ENCODE measurements around the gene ZNF423.
"Not testable (repeated sequence)": the region's sequence is repeated elsewhere in the genome, so short reads cannot be mapped to it uniquely, and the experiment has no call there.

ZNF423 gene

DNA sequence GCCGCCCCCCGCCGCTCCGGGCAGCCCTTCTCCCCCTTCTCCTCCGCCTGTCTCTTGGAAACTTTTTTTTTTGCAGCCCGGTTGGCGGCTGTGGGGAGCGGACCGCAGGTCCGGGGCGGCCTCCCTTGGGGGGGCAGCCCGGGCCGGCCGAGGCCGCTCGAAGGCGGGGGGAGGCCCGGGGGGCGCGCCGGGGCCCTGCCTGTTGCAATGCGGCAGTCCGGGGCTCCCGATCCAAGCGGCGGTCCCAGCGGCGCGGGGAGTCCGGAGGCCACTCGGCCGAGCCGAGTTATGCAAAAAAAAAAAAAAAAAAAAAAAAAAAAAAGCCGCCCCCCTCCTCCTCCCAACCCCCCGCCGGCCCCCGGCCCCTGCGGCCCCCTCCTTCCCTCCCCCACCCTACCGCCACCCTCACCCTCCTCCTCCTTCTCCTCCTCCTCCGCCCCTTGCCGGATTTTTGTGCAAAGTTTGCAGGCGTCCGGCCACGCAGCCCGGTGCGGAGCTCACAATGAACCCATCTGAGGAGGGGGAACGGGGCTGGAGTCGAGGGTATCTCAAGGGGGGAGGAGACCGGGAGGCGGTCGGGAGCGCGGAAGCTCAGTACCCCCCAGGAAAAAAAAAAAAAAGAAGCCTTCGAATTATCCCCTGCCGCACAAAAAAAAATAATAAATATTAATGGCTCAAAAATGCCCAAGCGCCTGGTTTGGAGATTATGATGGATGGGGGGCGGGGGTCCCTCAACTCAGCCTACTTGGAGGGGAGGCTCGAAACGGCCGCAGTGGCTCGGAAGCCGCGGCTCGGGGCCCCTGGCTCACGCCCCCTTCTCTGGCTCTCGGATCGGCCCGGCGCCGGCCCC is at the start of gene ZNF423:
TSS of gene ZNF423 (minus strand) at position 291 of the 850 bp plus-strand sequence. CDS start 338 bp downstream, outside the sequence.
- no peak for DNase-seq

DNA sequence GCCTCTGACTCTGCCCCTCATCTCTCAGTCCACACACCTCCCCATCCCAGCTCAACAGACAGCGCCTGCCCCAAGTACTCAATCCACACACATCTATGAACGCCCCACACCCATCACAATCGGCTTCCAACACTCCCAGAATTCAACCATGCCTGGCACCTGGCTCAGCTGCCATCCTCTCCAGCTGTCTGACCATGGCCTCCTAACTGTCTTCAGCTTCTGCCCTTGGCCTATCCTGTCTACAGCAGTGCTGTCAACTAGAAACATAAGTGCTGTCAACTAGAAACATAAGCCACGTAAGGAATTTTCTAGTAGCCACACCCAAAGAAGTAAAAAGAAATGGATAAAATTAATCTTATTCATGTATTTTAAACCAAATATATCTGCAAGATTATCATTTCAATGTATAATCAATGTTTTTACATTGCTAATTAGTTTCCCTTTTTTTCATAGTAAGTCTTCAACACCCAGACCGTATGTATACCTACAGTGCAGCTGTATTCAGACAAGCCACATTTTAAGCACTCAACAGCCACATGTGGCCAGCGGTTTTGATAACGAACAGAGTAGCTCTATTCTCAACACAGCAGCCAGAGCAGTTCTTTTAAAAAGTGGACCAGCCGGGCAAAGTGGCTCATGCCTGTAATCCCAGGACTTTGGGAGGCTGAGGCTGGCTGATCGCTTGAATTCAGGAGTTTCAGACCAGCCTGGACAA is 48.6 kb upstream of the ZNF423 start:
- DNase-seq: no peak

- no peak for DNase-seq
Measured at GRCh38 chr16:49902908-49903307, 47.0 kb upstream of the ZNF423 start.

DNA sequence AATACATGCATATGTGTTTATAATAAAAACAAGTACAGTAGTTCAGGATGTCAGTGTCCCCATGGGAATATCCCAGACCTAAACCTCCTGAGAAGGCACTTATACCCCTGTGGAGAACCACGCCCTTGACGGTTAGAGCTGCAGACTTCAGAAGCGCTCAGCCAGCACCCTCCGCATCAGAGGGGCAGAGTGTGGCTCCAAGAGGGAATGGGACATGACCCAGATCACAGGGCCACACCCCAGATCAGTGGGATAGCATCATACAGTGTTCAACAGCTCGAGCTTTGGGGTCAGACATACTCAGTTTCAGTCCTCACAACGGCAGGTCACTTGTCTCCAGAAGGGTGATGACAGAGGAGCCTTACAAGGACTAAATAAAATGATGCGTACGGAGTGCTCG is 45.8 kb upstream of the ZNF423 start:
- no peak for DNase-seq

GRCh38 chr16:49900875-49901274 is 45.0 kb upstream of the ZNF423 start:
- DNase-seq: no peak

DNA sequence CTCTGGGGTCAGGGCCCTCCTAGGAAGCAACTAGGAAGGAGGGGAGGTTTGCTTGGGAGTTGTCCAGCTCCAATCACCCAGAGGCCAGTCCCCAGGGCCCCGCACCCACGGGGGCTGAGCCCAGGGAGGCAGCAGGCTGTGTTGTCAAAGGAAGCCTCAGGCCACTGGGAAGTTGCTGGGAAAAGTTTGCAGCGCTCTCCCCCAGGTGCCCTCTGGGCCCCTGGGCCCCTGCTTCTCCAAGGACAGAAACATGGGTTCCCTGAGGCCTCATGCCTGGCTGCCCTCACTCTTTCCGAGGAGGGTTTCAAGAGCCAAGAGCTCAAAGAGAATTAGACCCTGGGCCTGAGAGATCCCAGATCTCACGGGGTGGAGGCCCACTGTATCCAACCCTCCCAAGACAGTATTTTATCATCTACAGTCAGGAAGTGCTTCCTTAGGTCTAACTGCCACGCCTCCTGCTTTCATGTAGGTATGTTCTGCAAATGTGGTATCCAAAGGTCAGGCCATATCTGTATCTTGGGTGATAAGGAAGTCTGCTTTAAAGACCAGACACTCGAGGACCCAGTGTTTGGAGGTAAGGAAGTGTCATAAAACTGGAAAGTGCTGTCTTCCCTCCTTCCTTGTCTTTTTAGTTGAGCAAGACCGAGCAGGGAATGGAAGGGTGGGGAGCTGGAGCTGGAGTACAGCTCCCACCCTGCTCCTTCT is 44.2 kb upstream of the ZNF423 start:
- no peak for DNase-seq

DNA sequence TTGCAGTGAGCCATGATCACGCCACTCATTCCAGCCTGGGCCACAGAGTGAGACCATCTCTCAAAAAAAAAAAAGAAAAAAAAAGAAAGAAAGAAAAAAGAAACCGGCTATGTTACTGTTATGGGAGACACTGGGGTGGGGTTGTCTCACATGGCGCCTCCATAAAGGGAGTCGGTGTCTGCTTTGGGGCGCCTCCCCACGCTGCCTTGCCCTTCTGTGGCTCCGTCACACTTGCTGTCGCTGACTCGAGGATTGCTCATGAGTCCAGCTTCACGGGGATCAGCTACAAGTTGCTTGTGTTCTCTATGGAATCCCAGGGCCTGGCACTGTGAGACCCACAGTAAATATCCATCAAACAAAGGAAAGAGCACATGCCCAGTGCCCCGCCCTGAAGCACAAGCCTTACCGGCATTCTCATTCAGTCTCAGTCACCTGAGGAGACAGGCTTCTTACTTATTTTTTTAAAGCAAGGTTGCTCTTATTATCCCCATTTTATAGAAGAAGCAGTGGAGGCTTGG is 40.6 kb upstream of the ZNF423 start:
- DNase-seq: no peak

DNA sequence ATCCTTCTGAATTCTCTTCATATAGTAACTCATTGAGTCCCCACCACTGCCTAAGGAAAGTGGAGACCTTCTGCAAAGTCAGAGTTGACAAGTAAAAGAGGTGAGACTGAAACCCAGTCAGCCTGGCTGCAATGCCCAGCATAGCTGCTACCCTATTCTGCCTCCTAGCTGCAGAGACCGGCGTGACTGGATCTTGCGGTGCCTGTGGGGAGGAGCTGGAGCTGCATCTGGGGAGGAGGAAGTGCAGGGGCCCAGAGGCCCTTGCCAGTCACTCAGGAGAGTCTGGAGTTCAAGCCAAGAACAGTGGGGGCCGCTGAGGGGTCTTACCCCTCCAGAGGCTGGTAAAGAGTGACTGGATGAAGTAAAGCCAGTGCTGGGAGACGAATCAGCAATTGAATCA is 35.0 kb upstream of the ZNF423 start:
- no peak for DNase-seq

- DNase-seq: no peak
Measured at GRCh38 chr16:49889725-49890397, 33.9 kb upstream of the ZNF423 start.

GRCh38 chr16:49886554-49887094 is 30.7 kb upstream of the ZNF423 start:
- no peak for DNase-seq

- no peak for DNase-seq
Measured at GRCh38 chr16:49884033-49885015, 28.4 kb upstream of the ZNF423 start.

DNA sequence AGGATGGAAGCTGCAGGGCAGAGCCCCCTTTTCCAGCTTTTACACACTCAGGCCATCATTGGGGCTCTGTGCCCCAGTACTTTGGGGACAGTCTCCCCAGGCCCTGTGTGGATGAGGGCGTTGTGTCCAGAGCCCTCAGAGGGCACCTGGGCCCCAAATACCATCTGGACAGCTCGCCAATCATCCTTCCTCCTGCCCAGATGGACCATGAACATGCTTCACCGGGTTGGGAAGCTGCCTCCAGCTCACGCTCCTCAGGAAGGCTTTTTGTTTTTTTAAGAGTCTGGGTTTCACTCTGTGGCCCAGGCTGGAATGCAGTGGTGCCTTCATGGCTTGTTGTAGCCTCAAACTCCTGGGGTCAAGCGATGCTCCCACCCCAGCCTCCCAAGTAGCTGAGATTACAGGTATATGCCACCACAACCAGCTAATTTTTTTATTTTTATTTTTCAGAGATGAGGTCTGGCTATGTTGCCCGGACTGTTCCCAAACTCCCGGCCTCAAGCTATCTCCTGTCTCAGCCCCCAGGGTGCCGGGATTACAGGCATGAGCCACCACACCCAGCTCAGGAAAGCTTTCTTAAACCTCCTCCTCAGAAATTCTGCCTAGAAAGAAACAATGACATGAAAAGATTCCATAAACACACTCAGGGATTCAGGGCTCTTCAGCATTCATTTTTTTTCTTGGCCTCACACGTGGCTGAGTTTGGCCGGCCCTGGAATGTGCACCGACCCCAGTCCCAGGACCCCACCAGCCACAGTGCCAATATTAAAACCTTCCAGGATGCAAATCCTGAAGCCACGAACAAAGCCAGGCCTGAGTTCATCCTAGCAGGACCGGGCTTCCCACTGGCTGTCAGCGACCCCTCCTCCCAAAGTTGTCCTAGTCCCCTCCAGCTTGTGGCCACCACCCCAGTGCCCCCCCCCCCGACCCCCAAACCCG is 27.4 kb upstream of the ZNF423 start:
- DNase-seq: no peak

DNA sequence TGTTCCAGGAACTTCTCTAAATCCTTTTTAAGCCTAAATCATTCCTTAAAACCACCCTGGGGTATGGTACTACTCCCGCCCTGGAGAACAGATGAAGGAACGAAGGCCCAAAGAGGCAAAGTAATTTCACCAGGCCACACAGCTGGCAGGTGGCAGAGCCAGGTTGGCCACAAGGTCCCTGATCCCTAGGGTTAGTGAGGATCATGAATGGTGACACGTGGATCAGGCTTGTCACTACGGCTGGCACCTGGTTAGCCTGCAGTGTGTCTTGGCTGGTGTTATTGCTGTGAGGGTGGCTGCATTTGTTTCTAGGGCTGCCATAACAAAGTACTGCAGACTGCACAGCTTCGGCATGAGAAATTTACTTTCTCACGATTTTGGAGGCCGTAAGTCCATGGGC is 26.0 kb upstream of the ZNF423 start:
- no peak for DNase-seq

GRCh38 chr16:49878540-49878939 is 22.6 kb upstream of the ZNF423 start:
- not testable (repeated sequence) for DNase-seq

- peak; percentile 27 for DNase-seq
Measured at GRCh38 chr16:49876716-49877129, 20.8 kb upstream of the ZNF423 start.

GRCh38 chr16:49875806-49876715 is 20.1 kb upstream of the ZNF423 start:
- no peak for DNase-seq

DNA sequence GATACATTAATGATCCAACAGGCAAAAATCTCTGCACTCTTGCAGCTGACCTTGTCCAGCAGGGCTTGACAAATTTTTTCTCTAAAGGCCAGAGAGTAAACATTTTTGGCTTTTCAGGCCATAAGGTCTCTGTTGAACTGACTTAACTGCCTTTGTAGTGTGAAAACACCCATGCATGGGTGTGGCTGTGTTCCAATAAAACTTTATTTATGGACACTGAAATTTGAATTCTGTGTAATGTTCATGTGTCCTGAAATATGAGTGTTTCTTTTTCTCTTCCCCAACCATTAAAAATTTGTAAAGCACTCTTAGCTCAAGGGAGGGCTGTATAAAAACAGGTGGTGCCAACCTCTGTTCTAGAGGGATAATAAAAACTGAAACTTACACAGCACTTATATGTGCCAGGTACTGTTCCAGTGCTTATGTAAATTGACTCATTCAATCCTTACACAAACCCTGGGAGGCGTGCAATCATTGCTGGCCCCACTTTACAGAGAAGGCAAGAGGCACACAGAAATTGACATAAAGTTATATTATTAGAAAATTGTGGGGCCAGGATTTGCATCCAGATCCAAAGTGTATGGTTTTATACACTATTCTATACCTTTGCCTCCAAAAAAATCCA is 18.8 kb upstream of the ZNF423 start:
- DNase-seq: no peak

DNA sequence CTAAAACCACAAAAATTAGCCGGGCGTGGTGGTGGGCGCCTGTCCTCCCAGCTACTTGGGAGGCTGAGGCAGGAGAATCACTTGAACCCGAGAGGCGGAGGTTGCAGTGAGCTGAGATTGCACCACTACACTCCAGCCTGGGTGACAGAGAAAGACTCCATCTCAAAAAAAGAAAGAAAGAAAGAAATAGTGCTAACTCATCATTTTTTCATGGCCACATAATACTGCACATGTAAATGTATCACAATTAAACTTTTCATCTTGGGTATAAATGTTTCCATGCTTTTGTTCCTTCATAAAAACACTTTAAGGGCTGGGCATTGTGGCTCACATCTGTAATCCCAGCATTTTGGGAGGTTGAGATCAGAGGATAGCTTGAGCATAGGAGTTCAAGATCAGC is 15.9 kb upstream of the ZNF423 start:
- DNase-seq: not testable (repeated sequence)
